Thyroid gland (tissue), 4 donors: ENCODE results near the gene RGSL1.
"Not testable (repeated sequence)": the region's sequence is repeated elsewhere in the genome, so short reads cannot be mapped to it uniquely, and the experiment has no call there.

Experiments used
- CTCF ChIP-seq, 6 experiments: fragments of 200-600 bp in 3 of 6; fragments of 450-650 bp in 3 of 6; sonication (generic) in 3 of 6; IDR thresholded peaks; one replicate each; pipeline ENCODE4 v1.5.1; 2016 to 2019; ENCODE audit warnings: antibody characterized with exemption in 6 of 6, mild to moderate bottlenecking in 2 of 6, inconsistent platforms in 1 of 6, moderate library complexity in 1 of 6
- POLR2A ChIP-seq, 2 donors: fragments of 450-650 bp; IDR thresholded peaks; one replicate each; pipeline ENCODE4 v1.6.1; 2017; ENCODE audit warnings: antibody characterized with exemption in 2 of 2, mild to moderate bottlenecking in 2 of 2, moderate library complexity in 1 of 2

GRCh38 chr1:182447124-182447523 lies 2.8 kb upstream of the RGSL1 start:
- TF ChIP-seq CTCF, POLR2A (IDR thresholded peaks at IDR 0.05): not testable (repeated sequence)
